Sigmoid colon (tissue), 3 donors: Measurements from ENCODE around the gene PLPPR3.

Experiments used
- POLR2A ChIP-seq, 2 donors: fragments of 450-650 bp; IDR thresholded peaks; one replicate each; pipeline ENCODE4 v1.6.1; 2016; ENCODE audit warnings: antibody characterized with exemption in 2 of 2, mild to moderate bottlenecking in 2 of 2, moderate library complexity in 2 of 2
- TF ChIP-seq, protein P1 (sequence below), 4 experiments: fragments of 450-650 bp in 3 of 4; fragments of 200-600 bp in 1 of 4; IDR thresholded peaks; one replicate each; pipeline ENCODE4 v1.5.1; 2016 to 2019; ENCODE audit warnings: antibody characterized with exemption in 4 of 4, mild to moderate bottlenecking in 3 of 4, moderate library complexity in 2 of 4

DNA sequence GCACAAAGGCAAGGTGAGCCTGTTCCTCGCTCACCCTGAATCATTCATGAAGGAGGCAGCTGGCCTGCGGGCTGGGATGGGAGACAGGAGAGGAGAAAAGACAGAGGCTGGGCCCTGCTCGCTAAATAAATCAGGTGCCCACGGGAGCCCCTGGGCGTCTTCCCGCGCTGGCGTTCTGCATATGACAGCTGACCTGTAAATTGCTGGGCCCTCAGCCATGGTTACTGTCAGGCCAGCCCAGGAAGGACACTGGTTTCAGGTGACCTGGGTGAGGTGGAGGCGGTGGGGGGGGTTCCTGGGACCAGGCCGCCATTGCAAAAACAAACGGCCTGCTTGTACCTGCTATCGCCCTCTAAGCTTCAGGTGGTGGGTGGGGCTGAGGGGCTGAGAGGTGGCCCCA, 27.9 kb downstream of the PLPPR3 start:
- TF ChIP-seq, protein P1, sequence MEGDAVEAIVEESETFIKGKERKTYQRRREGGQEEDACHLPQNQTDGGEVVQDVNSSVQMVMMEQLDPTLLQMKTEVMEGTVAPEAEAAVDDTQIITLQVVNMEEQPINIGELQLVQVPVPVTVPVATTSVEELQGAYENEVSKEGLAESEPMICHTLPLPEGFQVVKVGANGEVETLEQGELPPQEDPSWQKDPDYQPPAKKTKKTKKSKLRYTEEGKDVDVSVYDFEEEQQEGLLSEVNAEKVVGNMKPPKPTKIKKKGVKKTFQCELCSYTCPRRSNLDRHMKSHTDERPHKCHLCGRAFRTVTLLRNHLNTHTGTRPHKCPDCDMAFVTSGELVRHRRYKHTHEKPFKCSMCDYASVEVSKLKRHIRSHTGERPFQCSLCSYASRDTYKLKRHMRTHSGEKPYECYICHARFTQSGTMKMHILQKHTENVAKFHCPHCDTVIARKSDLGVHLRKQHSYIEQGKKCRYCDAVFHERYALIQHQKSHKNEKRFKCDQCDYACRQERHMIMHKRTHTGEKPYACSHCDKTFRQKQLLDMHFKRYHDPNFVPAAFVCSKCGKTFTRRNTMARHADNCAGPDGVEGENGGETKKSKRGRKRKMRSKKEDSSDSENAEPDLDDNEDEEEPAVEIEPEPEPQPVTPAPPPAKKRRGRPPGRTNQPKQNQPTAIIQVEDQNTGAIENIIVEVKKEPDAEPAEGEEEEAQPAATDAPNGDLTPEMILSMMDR (IDR thresholded peaks at IDR 0.05) = no peak
- TF ChIP-seq POLR2A (IDR thresholded peaks at IDR 0.05) = no peak
